Measurements from ENCODE around the gene ADH7. TPM values are rescaled to one million over a fixed set of nuclear protein-coding genes. Genes with fewer than 3 reads are reported as not detected.

ADH7 gene
- total and polyA plus RNA-seq, 4 donors, result 0.10 to 0.13 TPM; not detected in 2

GRCh38 chr4:99399017-99399416, 36.1 kb downstream of the ADH7 start:
- no peak for ATAC-seq (ENCODE audit: low FRiP score)
- intact Hi-C loops (cut with DNase I), result no loop called here
- H3K9me3 ChIP-seq (ENCODE audit: control insufficient read depth, low read length), result no peaks in the 10 kb centered on the region
- 30 to 34% methylated on average over 1 of the region's 1 CpG for WGBS, 2 donors
- H3K27me3 ChIP-seq (ENCODE audit: control insufficient read depth in 1 of 2, insufficient read depth in 2 of 2, low read length in 1 of 2), result no peaks in the 10 kb centered on the region
- DNase-seq, result no peak
- H3K27ac ChIP-seq (ENCODE audit: low read depth in 1 of 2, low read length in 2 of 2), result peak overlapping the region in 1 of 2 donors; percentile 40
- H3K36me3 ChIP-seq (ENCODE audit: control insufficient read depth in 1 of 2, insufficient read depth in 2 of 2, low read length in 1 of 2), result peaks cover 0 to 2% of the 10 kb centered on the region in 2 donors
- H3K4me3 ChIP-seq (ENCODE audit: low read length in 2 of 2), result no peak overlapping the region
- peaks cover 2 to 8% of the 10 kb centered on the region in 2 donors for H3K4me1 ChIP-seq (ENCODE audit: control insufficient read depth in 1 of 2, insufficient read depth in 2 of 2, low read length in 2 of 2)

DNA sequence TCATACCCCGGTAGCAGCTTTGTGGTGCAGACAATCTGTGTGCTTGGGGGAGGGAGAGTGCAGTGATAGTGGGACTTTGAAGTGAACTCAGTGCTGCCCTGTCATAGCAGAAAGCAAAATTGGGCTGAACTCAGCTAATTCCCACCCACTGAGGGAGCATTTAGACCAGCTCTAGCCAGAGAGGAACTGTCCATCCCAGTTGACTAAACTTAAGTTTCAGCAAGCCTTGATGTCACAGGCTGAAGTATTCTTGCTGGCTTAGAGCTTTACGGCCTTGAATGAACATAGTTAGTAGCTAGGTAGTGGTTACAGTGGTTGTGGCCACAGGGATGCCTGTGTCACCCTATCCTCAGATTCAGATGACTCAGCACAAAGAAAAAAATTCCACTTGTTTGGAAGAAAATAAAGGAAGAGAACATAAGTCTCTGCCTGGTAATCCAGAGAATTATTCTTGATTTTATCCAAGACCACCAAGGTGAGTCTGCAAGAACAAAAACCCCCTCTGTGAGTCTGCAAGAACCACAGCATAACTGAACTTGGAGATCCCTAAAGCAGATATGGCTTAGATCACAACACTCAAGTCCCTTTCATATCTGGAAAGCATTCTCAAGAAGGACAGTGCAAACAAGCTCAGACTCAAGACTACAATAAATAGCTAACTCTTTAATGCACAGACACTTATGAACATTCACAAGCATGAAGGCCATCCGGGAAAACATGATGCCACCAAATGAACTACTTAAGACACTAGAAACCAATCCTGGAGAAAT, 39.4 kb downstream of the ADH7 start:
- WGBS, 2 donors, result 41 to 46% methylated on average over 3 of the region's 3 CpGs

GRCh38 chr4:99394896-99395295, 40.2 kb downstream of the ADH7 start:
- no peaks in the 10 kb centered on the region for H3K36me3 ChIP-seq (ENCODE audit: control insufficient read depth in 1 of 2, insufficient read depth in 2 of 2, low read length in 1 of 2)
- H3K27me3 ChIP-seq (ENCODE audit: control insufficient read depth in 1 of 2, insufficient read depth in 2 of 2, low read length in 1 of 2), result no peaks in the 10 kb centered on the region
- intact Hi-C loops (cut with DNase I), result loop anchor here in 1 of 2 donors (2.0 kb wide), 2 partner anchors 94 to 148 kb away; no protein-coding TSS in a partner anchor
- DNase-seq, result no peak
- H3K4me3 ChIP-seq (ENCODE audit: low read length in 2 of 2), result no peak overlapping the region
- H3K27ac ChIP-seq (ENCODE audit: low read depth in 1 of 2, low read length in 2 of 2), result peak overlapping the region; percentile 95 to 99
- ATAC-seq (ENCODE audit: low FRiP score), result peak; percentile 89
- peaks cover 2 to 5% of the 10 kb centered on the region in 2 donors for H3K4me1 ChIP-seq (ENCODE audit: control insufficient read depth in 1 of 2, insufficient read depth in 2 of 2, low read length in 2 of 2)
- no peaks in the 10 kb centered on the region for H3K9me3 ChIP-seq (ENCODE audit: control insufficient read depth, low read length)

More for the DNA sequence above, 39.4 kb downstream of the ADH7 start:
- Histone ChIP-seq H3K9me3 (ENCODE audit: control insufficient read depth, low read length) (no peaks in the 10 kb centered on the region), H3K4me3 (ENCODE audit: low read length in 2 of 2) (no peak overlapping the region), H3K4me1 (ENCODE audit: control insufficient read depth in 1 of 2, insufficient read depth in 2 of 2, low read length in 2 of 2) (peaks cover 2 to 8% of the 10 kb centered on the region in 2 donors), H3K36me3 (ENCODE audit: control insufficient read depth in 1 of 2, insufficient read depth in 2 of 2, low read length in 1 of 2) (peaks cover 0 to 2% of the 10 kb centered on the region in 2 donors), H3K27me3 (ENCODE audit: control insufficient read depth in 1 of 2, insufficient read depth in 2 of 2, low read length in 1 of 2) (no peaks in the 10 kb centered on the region), H3K27ac (ENCODE audit: low read depth in 1 of 2, low read length in 2 of 2) (peak overlapping the region; percentile 95 to 99)
- DNase-seq (no peak), ATAC-seq (ENCODE audit: low FRiP score) (peak; percentile 68)
- intact Hi-C loops (cut with DNase I), result loop anchor here in 1 of 2 donors (2.0 kb wide), 2 partner anchors 95 to 149 kb away; no protein-coding TSS in a partner anchor

- Histone ChIP-seq H3K4me3 (ENCODE audit: low read length in 2 of 2) (no peak overlapping the region), H3K27me3 (ENCODE audit: control insufficient read depth in 1 of 2, insufficient read depth in 2 of 2, low read length in 1 of 2) (no peaks in the 10 kb centered on the region)
- no peak for ATAC-seq (ENCODE audit: low FRiP score)
Observed at GRCh38 chr4:99390055-99390454, 45.1 kb downstream of the ADH7 start.

DNA sequence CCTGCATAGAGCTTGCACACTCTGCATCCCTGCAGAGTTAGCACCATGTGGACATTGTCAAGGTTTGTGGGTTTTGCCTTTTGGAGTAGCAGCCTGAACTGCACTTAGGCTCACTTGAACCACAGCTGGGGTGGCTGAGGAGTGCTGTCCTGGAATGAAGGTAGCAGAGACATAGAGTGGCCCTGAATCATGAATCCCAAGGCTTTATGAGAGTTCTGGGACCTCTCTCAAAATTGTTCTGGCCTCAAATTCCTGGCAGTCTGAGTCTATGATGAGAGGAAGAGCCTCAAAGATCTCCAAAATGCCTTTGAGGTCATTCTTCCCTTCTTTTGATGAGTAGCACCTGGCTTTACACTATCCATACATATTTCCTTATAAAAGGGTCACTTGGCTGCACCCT, 45.5 kb downstream of the ADH7 start:
- H3K27ac ChIP-seq (ENCODE audit: low read depth in 1 of 2, low read length in 2 of 2), result peak overlapping the region in 1 of 2 donors; percentile 39
- DNase-seq (no peak), ATAC-seq (ENCODE audit: low FRiP score) (no peak)
- no peak overlapping the region for H3K4me3 ChIP-seq (ENCODE audit: low read length in 2 of 2)
- intact Hi-C loops (cut with DNase I), result no loop called here
- peaks cover 3% of the 10 kb centered on the region for H3K9me3 ChIP-seq (ENCODE audit: control insufficient read depth, low read length)
- no peaks in the 10 kb centered on the region for H3K4me1 ChIP-seq (ENCODE audit: control insufficient read depth in 1 of 2, insufficient read depth in 2 of 2, low read length in 2 of 2)
- peaks cover 1 to 2% of the 10 kb centered on the region in 2 donors for H3K36me3 ChIP-seq (ENCODE audit: control insufficient read depth in 1 of 2, insufficient read depth in 2 of 2, low read length in 1 of 2)
- H3K27me3 ChIP-seq (ENCODE audit: control insufficient read depth in 1 of 2, insufficient read depth in 2 of 2, low read length in 1 of 2), result no peaks in the 10 kb centered on the region

More at GRCh38 chr4:99390055-99390454, 45.1 kb downstream of the ADH7 start:
- DNase-seq, result no peak
- H3K9me3 ChIP-seq (ENCODE audit: control insufficient read depth, low read length), result peaks cover 3% of the 10 kb centered on the region
- no peaks in the 10 kb centered on the region for H3K4me1 ChIP-seq (ENCODE audit: control insufficient read depth in 1 of 2, insufficient read depth in 2 of 2, low read length in 2 of 2)
- WGBS, 2 donors, result 63 to 75% methylated on average over 1 of the region's 1 CpG
- no peak overlapping the region for H3K27ac ChIP-seq (ENCODE audit: low read depth in 1 of 2, low read length in 2 of 2)
- peaks cover 1 to 2% of the 10 kb centered on the region in 2 donors for H3K36me3 ChIP-seq (ENCODE audit: control insufficient read depth in 1 of 2, insufficient read depth in 2 of 2, low read length in 1 of 2)
- intact Hi-C loops (cut with DNase I), result no loop called here

DNA sequence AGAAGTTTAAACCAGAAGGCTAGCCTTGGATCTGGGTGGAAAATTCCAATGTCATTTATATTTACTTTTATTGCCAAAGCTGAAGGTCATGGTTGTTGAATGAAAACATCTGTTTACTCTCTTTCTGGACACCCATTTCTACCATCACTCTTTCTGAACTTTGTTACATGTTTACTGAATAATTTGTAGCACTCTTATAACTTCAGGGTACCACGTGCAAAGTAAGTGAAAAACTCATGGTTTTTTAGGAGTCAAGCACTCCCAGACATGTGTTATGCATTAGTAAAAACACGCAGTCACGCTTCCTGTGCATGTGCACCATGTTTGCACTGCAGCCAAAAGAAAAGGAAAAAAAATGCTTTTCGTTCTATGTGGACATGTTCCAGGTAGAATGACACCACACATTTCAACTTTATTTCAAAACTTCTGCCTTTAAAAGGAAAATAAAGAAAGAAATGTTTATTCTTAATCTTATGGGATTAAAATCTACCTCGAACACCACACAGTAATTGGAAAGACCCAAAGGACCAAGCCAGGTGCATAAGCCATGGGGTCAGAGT, 51.2 kb downstream of the ADH7 start:
- ATAC-seq (ENCODE audit: low FRiP score) (peak; percentile 91), DNase-seq (peak in 1 of 2 donors; percentile 56)
- 2 to 4% methylated on average over 5 of the region's 5 CpGs for WGBS, 2 donors
- H3K36me3 ChIP-seq (ENCODE audit: control insufficient read depth in 1 of 2, insufficient read depth in 2 of 2, low read length in 1 of 2), result peaks cover 1 to 2% of the 10 kb centered on the region in 2 donors
- no peaks in the 10 kb centered on the region for H3K27me3 ChIP-seq (ENCODE audit: control insufficient read depth in 1 of 2, insufficient read depth in 2 of 2, low read length in 1 of 2)
- no peaks in the 10 kb centered on the region for H3K4me1 ChIP-seq (ENCODE audit: control insufficient read depth in 1 of 2, insufficient read depth in 2 of 2, low read length in 2 of 2)
- intact Hi-C loops (cut with DNase I), result loop anchor here in 1 of 2 donors (5.0 kb wide), 2 partner anchors 62 to 177 kb away; partner anchors contain the start of gene ADH1B
- H3K4me3 ChIP-seq (ENCODE audit: low read length in 2 of 2), result no peak overlapping the region
- H3K27ac ChIP-seq (ENCODE audit: low read depth in 1 of 2, low read length in 2 of 2), result peak overlapping the region in 1 of 2 donors; percentile 95
- peaks cover 2% of the 10 kb centered on the region for H3K9me3 ChIP-seq (ENCODE audit: control insufficient read depth, low read length)

DNA sequence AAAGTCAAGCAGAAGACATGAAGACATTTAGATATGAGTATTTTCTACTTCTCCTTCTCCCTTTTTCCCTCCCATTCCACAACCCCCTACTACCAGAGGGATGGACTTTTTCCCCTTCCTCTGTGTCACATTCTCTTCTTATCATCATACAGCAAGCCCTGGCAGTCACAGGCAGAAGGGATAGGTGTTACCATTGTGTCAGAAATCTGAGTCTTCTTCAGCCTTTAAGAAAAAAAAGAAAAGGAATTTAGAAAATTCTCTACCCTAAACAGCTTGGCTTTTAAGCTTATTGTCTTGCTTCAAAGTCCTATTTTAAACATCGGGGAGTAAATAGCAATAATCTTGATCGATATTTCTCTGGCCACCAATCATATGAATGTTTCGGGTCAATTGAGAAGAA, 51.7 kb downstream of the ADH7 start:
- intact Hi-C loops (cut with DNase I), result loop anchor here in 1 of 2 donors (5.0 kb wide), 2 partner anchors 61 to 176 kb away; partner anchors contain the start of gene ADH1B
- H3K27me3 ChIP-seq (ENCODE audit: control insufficient read depth in 1 of 2, insufficient read depth in 2 of 2, low read length in 1 of 2), result no peaks in the 10 kb centered on the region
- no peak for DNase-seq
- no peak overlapping the region for H3K4me3 ChIP-seq (ENCODE audit: low read length in 2 of 2)
- no peak for ATAC-seq (ENCODE audit: low FRiP score)
- H3K4me1 ChIP-seq (ENCODE audit: control insufficient read depth in 1 of 2, insufficient read depth in 2 of 2, low read length in 2 of 2), result no peaks in the 10 kb centered on the region
- H3K9me3 ChIP-seq (ENCODE audit: control insufficient read depth, low read length), result peaks cover 2% of the 10 kb centered on the region
- whole genome bisulfite sequencing, 2 donors, result 93 to 97% methylated on average over 3 of the region's 3 CpGs
- peak overlapping the region; percentile 95 to 96 for H3K27ac ChIP-seq (ENCODE audit: low read depth in 1 of 2, low read length in 2 of 2)
- peaks cover 1 to 2% of the 10 kb centered on the region in 2 donors for H3K36me3 ChIP-seq (ENCODE audit: control insufficient read depth in 1 of 2, insufficient read depth in 2 of 2, low read length in 1 of 2)

- ATAC-seq (ENCODE audit: low FRiP score), result no peak
- intact Hi-C loops (cut with DNase I), result loop anchor here in 1 of 2 donors (5.0 kb wide), 2 partner anchors 61 to 176 kb away; partner anchors contain the start of gene ADH1B
- Histone ChIP-seq H3K27me3 (ENCODE audit: control insufficient read depth in 1 of 2, insufficient read depth in 2 of 2, low read length in 1 of 2) (no peaks in the 10 kb centered on the region), H3K27ac (ENCODE audit: low read depth in 1 of 2, low read length in 2 of 2) (peak overlapping the region; percentile 95 to 96), H3K9me3 (ENCODE audit: control insufficient read depth, low read length) (peaks cover 2% of the 10 kb centered on the region), H3K4me3 (ENCODE audit: low read length in 2 of 2) (no peak overlapping the region), H3K36me3 (ENCODE audit: control insufficient read depth in 1 of 2, insufficient read depth in 2 of 2, low read length in 1 of 2) (peaks cover 1 to 2% of the 10 kb centered on the region in 2 donors), H3K4me1 (ENCODE audit: control insufficient read depth in 1 of 2, insufficient read depth in 2 of 2, low read length in 2 of 2) (no peaks in the 10 kb centered on the region)
- no peak for DNase-seq
- WGBS, 2 donors, result 10 to 18% methylated on average over 1 of the region's 1 CpG
Observed at GRCh38 chr4:99382745-99383360, 52.3 kb downstream of the ADH7 start.

Measured in aorta (tissue), 5 donors.